ENCODE measurements around the gene ANKS1A. TPM values are rescaled to one million over a fixed set of nuclear protein-coding genes. Genes with fewer than 3 reads are reported as not detected.

ANKS1A gene
- total RNA-seq, 6 experiments from 2014 or later: 6.7 to 17.4 (median 10.5) TPM

- H3K27me3 ChIP-seq: no peaks in the 10 kb centered on the region
- no peak overlapping the region for H3K4me3 ChIP-seq
- ATAC-seq (no peak), DNase-seq (no peak)
- no peak for TF ChIP-seq CTCF (IDR thresholded peaks at IDR 0.05)
- no peak for TF ChIP-seq POLR2A (IDR thresholded peaks at IDR 0.05)
- H3K4me1 ChIP-seq: no peaks in the 10 kb centered on the region
- WGBS (ENCODE audit: insufficient coverage, low coverage, low lambda C conversion rate, missing lambda C conversion rate): 92% methylated on average over 2 of the region's 4 CpGs
- no peaks in the 10 kb centered on the region for H3K9me3 ChIP-seq
- intact Hi-C loops (cut with DNase I): no loop called here
- no peak overlapping the region for H3K27ac ChIP-seq
- peaks cover 0 to 32% (median 14%) of the 10 kb centered on the region in 4 donors for H3K36me3 ChIP-seq
Measured at GRCh38 chr6:34852406-34853085, 36.5 kb upstream of the ANKS1A start.

- TF ChIP-seq POLR2A (IDR thresholded peaks at IDR 0.05) (no peak), CTCF (IDR thresholded peaks at IDR 0.05) (no peak)
- Histone ChIP-seq H3K27ac (no peak overlapping the region), H3K9me3 (no peaks in the 10 kb centered on the region), H3K4me3 (no peak overlapping the region), H3K27me3 (no peaks in the 10 kb centered on the region), H3K4me1 (no peaks in the 10 kb centered on the region), H3K36me3 (peaks cover 0 to 58% (median 25%) of the 10 kb centered on the region in 4 donors)
- ATAC-seq (no peak), DNase-seq (no peak)
- WGBS (ENCODE audit: insufficient coverage, low coverage, low lambda C conversion rate, missing lambda C conversion rate): 100% methylated on average over 6 of the region's 7 CpGs
- intact Hi-C loops (cut with DNase I): no loop called here
Measured at GRCh38 chr6:34855463-34855862, 33.6 kb upstream of the ANKS1A start.

GRCh38 chr6:34858681-34859080 is 30.4 kb upstream of the ANKS1A start:
- H3K4me3 ChIP-seq: no peak overlapping the region
- H3K36me3 ChIP-seq: peaks cover 0 to 61% (median 29%) of the 10 kb centered on the region in 4 donors
- DNase-seq (no peak), ATAC-seq (peak in 2 of 4 donors; percentile 16 to 23)
- H3K27ac ChIP-seq: no peak overlapping the region
- H3K27me3 ChIP-seq: no peaks in the 10 kb centered on the region
- 100% methylated on average over 2 of the region's 7 CpGs for WGBS (ENCODE audit: insufficient coverage, low coverage, low lambda C conversion rate, missing lambda C conversion rate)
- intact Hi-C loops (cut with DNase I): no loop called here
- no peaks in the 10 kb centered on the region for H3K4me1 ChIP-seq
- H3K9me3 ChIP-seq: no peaks in the 10 kb centered on the region
- TF ChIP-seq POLR2A (IDR thresholded peaks at IDR 0.05) (no peak), CTCF (IDR thresholded peaks at IDR 0.05) (no peak)

- Histone ChIP-seq H3K36me3 (peaks cover 0 to 66% (median 29%) of the 10 kb centered on the region in 4 donors), H3K4me1 (no peaks in the 10 kb centered on the region), H3K4me3 (no peak overlapping the region), H3K9me3 (no peaks in the 10 kb centered on the region), H3K27ac (no peak overlapping the region), H3K27me3 (no peaks in the 10 kb centered on the region)
- WGBS (ENCODE audit: insufficient coverage, low coverage, low lambda C conversion rate, missing lambda C conversion rate): 71% methylated on average over 4 of the region's 4 CpGs
- intact Hi-C loops (cut with DNase I): no loop called here
- peak in 3 of 4 donors; percentile 41 to 71 (median 56) for ATAC-seq
- no peak for DNase-seq
- TF ChIP-seq CTCF (IDR thresholded peaks at IDR 0.05): no peak
- no peak for TF ChIP-seq POLR2A (IDR thresholded peaks at IDR 0.05)
Measured at GRCh38 chr6:34859951-34860350, 29.1 kb upstream of the ANKS1A start.

All from right lobe of liver (tissue), 6 donors.